ENCODE data around the gene ATP4A.

DNA sequence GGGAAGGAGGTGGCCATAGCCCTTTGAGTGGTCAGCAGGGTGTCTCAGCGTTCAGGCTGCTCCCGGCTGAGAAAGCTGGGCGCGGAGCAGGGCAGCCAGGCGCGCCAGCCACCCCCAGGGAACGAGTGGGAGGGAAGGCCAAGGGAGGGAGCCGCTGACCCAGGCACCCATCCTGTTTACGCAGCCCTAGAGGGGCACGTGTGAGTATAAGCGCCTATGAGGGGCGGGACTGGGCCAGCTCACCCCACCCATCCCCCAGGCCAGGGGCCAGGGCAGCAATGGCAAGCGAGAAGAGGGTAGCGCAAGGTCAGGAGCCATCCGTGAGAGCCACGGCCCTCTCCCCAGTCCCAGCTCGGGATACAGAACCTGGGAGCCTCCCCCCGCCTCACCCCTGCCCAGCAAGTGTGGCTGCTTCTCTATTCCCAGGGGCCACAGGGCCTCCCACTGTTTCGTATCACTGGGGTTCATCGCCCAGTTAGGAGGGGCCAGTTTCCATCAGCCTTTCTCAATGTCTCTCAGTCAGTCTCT lies 49.1 kb downstream of the ATP4A start:
- no peak for TF ChIP-seq POLR2A (IDR thresholded peaks at IDR 0.05; ENCODE audit: low read depth, low read length)
- no peak for TF ChIP-seq POLR2AphosphoS5 (IDR thresholded peaks at IDR 0.05; ENCODE audit: low read depth, low read length)
- no peak for TF ChIP-seq TAF1 (IDR thresholded peaks at IDR 0.05; ENCODE audit: low read depth, low read length)
- no peak for TF ChIP-seq POU2F2 (IDR thresholded peaks at IDR 0.05; ENCODE audit: low read depth, low read length)
